ENCODE results near the gene SAMD14. TPM values are rescaled to one million over a fixed set of nuclear protein-coding genes. Genes with fewer than 3 reads are reported as not detected.

SAMD14 gene
- total and polyA plus RNA-seq, 2 experiments from 2014 or later: 0.70 to 4.7 TPM

GRCh38 chr17:50164697-50164988 lies 34.7 kb upstream of the SAMD14 start:
- no peaks in the 10 kb centered on the region for H3K36me3 Mint-ChIP-seq (ENCODE audit: low read depth)
- H3K27ac ChIP-seq (ENCODE audit: low read depth): no peak overlapping the region
- H3K4me2 ChIP-seq: no peak overlapping the region

More at GRCh38 chr17:50164697-50164988, 34.7 kb upstream of the SAMD14 start:
- H3K27ac Mint-ChIP-seq: no peak overlapping the region
- Histone ChIP-seq H3K36me3 (ENCODE audit: insufficient read depth) (no peaks in the 10 kb centered on the region), H3F3A (replicated peaks; ENCODE audit: low read depth) (no peaks in the 10 kb centered on the region; the same call in 1 of the 2 replicates), H3K79me2 (replicated peaks; ENCODE audit: insufficient read depth) (no peaks in the 10 kb centered on the region), H3K4me3 (no peak overlapping the region), H3K27me3 (ENCODE audit: insufficient read depth) (peaks cover 18% of the 10 kb centered on the region; the same call in 1 of the 2 replicates), H3K9me2 (ENCODE audit: insufficient read depth) (no peaks in the 10 kb centered on the region), H4K20me1 (replicated peaks; ENCODE audit: insufficient read depth) (no peaks in the 10 kb centered on the region), H3K4me1 (ENCODE audit: insufficient read depth) (peaks cover 13% of the 10 kb centered on the region), H2AFZ (no peak overlapping the region)
- no peaks in the 10 kb centered on the region; the same call in 2 of the 3 replicates for H3K9me3 Mint-ChIP-seq
- ATAC-seq (no peak), DNase-seq (ENCODE audit: low spot score) (no peak)
- peaks cover 17% of the 10 kb centered on the region for H3K27me3 Mint-ChIP-seq (ENCODE audit: insufficient read depth, low read depth, poor library complexity)
- TF ChIP-seq ZNF331 (CRISPR knock-in tag; IDR thresholded peaks at IDR 0.05; ENCODE audit: low read depth) (no peak), ZNF114 (CRISPR knock-in tag; IDR thresholded peaks at IDR 0.05) (no peak), STAT1 (IDR thresholded peaks at IDR 0.05; ENCODE audit: unreplicated experiment) (no peak), ETS1 (IDR thresholded peaks at IDR 0.05) (no peak), REST (IDR thresholded peaks at IDR 0.05; ENCODE audit: unreplicated experiment) (no peak), POLR2AphosphoS5 (IDR thresholded peaks at IDR 0.05; ENCODE audit: low read depth) (no peak), EZH2 (IDR thresholded peaks at IDR 0.05; ENCODE audit: low read depth, unreplicated experiment) (no peak), CREB1 (CRISPR knock-in tag; IDR thresholded peaks at IDR 0.05; ENCODE audit: low read depth) (no peak), ZNF462 (CRISPR knock-in tag; IDR thresholded peaks at IDR 0.05) (no peak), CTCF (conservative IDR thresholded peaks at IDR 0.05; ENCODE audit: low read depth in 2 of 2) (no peak), EZH2phosphoT487 (IDR thresholded peaks at IDR 0.05; ENCODE audit: unreplicated experiment) (no peak), JUNB (IDR thresholded peaks at IDR 0.05; ENCODE audit: unreplicated experiment) (no peak), NANOG (IDR thresholded peaks at IDR 0.05; ENCODE audit: borderline replicate concordance) (no peak)
- H3K4me3 Mint-ChIP-seq: no peak overlapping the region
- H3K4me1 Mint-ChIP-seq: peaks cover 29% of the 10 kb centered on the region

Data from GM23338 (cell line).